Measurements from ENCODE around the gene PCSK7. TPM values are rescaled to one million over a fixed set of nuclear protein-coding genes. Genes with fewer than 3 reads are reported as not detected.

PCSK7 gene
- total RNA-seq, 4 donors from 2014 or later = 37.6 to 83.2 (median 56.0) TPM

GRCh38 chr11:117177534-117178209, 54.2 kb downstream of the PCSK7 start:
- TF ChIP-seq POLR2A (IDR thresholded peaks at IDR 0.05) = no peak
- no peak for TF ChIP-seq CTCF (IDR thresholded peaks at IDR 0.05)
- intact Hi-C loops (cut with DNase I; ENCODE audit: low total_unique reads) = no loop called here
- DNase-seq (ENCODE audit: low spot score in 2 of 2) = peak in 1 of 2 donors; percentile 61
- WGBS, 2 donors = 77% methylated on average over 10 of the region's 10 CpGs
- no peak overlapping the region for H3K4me3 ChIP-seq (ENCODE audit: low read depth, poor library complexity, severe bottlenecking)

- 71 to 86% methylated on average over 1 of the region's 1 CpG for WGBS, 2 donors
- no peak for TF ChIP-seq CTCF (IDR thresholded peaks at IDR 0.05)
- no peak for TF ChIP-seq POLR2A (IDR thresholded peaks at IDR 0.05)
- H3K4me3 ChIP-seq (ENCODE audit: low read depth, poor library complexity, severe bottlenecking) = no peak overlapping the region
- intact Hi-C loops (cut with DNase I; ENCODE audit: low total_unique reads) = no loop called here
- DNase-seq (ENCODE audit: low spot score in 2 of 2) = peak in 1 of 2 donors; percentile 40
These were observed 55.7 kb downstream of the PCSK7 start for GRCh38 chr11:117176186-117176585.

- no peak for DNase-seq (ENCODE audit: low spot score in 2 of 2)
- intact Hi-C loops (cut with DNase I; ENCODE audit: low total_unique reads) = no loop called here
- no peak overlapping the region for H3K4me3 ChIP-seq (ENCODE audit: low read depth, poor library complexity, severe bottlenecking)
- 79 to 85% methylated on average over 5 of the region's 5 CpGs for WGBS, 2 donors
- TF ChIP-seq POLR2A (IDR thresholded peaks at IDR 0.05) (no peak), CTCF (IDR thresholded peaks at IDR 0.05) (no peak)
These were observed 56.1 kb downstream of the PCSK7 start for GRCh38 chr11:117175781-117176180.

GRCh38 chr11:117175104-117175503, 56.8 kb downstream of the PCSK7 start:
- H3K4me3 ChIP-seq (ENCODE audit: low read depth, poor library complexity, severe bottlenecking) = no peak overlapping the region
- intact Hi-C loops (cut with DNase I; ENCODE audit: low total_unique reads) = no loop called here
- peak in 1 of 2 donors; percentile 28 for DNase-seq (ENCODE audit: low spot score in 2 of 2)
- TF ChIP-seq POLR2A (IDR thresholded peaks at IDR 0.05) (no peak), CTCF (IDR thresholded peaks at IDR 0.05) (no peak)
- 72 to 75% methylated on average over 7 of the region's 7 CpGs for WGBS, 2 donors

GRCh38 chr11:117172724-117173421, 59.0 kb downstream of the PCSK7 start:
- no peak overlapping the region for H3K4me3 ChIP-seq (ENCODE audit: low read depth, poor library complexity, severe bottlenecking)
- peak in 1 of 2 donors; percentile 67 for DNase-seq (ENCODE audit: low spot score in 2 of 2)
- WGBS, 2 donors = 53 to 78% methylated on average over 14 of the region's 14 CpGs
- intact Hi-C loops (cut with DNase I; ENCODE audit: low total_unique reads) = no loop called here
- TF ChIP-seq POLR2A (IDR thresholded peaks at IDR 0.05) (no peak), CTCF (IDR thresholded peaks at IDR 0.05) (no peak)

All from lower leg skin (tissue), 4 donors.